ENCODE measurements around the gene PGRMC2.

Gene PGRMC2

DNA sequence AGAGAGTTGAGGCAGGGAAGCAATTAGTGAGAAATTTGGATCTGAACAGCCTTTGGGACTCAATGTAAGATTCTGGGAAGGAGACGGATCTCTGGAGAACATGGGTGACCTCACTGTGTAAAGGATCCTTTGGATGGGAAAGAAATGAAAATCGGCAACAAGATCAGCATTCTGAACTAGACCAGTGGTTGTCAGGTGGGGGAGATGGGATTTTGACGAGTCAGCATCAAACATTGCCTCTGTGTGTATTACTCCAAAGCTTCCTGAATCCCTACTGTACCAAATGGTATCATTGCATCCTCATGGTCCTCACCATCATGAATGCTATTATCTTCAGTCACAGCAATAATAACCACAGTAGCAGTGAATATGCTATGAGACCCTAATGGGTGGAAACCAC lies 52.8 kb downstream of the PGRMC2 start:
- DNase-seq = no peak
- TF ChIP-seq GATA1 (IDR thresholded peaks at IDR 0.05; ENCODE audit: low read depth, low read length) = no peak
- no peak for TF ChIP-seq POLR2A (IDR thresholded peaks at IDR 0.05; ENCODE audit: low read length)

DNA sequence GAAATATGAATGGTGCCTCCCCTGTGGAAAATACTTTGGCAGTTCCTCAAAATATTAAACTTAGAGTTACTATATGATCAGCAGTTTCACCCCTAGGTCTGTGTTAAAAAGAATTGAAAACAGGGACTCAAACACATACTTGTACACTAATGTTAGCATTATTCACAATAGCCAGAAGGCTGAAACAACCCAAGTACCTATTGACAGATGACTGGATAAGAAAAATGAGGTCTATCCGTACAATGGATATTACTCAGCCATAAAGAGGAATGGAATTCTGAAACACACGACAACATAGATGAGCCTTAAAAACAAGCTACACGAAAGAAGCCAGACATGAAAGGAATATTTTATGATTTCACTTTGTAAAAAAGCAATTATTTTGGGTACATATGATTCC lies 54.9 kb downstream of the PGRMC2 start:
- DNase-seq = no peak
- TF ChIP-seq POLR2A (IDR thresholded peaks at IDR 0.05; ENCODE audit: low read length) (no peak), GATA1 (IDR thresholded peaks at IDR 0.05; ENCODE audit: low read depth, low read length) (no peak)

DNA sequence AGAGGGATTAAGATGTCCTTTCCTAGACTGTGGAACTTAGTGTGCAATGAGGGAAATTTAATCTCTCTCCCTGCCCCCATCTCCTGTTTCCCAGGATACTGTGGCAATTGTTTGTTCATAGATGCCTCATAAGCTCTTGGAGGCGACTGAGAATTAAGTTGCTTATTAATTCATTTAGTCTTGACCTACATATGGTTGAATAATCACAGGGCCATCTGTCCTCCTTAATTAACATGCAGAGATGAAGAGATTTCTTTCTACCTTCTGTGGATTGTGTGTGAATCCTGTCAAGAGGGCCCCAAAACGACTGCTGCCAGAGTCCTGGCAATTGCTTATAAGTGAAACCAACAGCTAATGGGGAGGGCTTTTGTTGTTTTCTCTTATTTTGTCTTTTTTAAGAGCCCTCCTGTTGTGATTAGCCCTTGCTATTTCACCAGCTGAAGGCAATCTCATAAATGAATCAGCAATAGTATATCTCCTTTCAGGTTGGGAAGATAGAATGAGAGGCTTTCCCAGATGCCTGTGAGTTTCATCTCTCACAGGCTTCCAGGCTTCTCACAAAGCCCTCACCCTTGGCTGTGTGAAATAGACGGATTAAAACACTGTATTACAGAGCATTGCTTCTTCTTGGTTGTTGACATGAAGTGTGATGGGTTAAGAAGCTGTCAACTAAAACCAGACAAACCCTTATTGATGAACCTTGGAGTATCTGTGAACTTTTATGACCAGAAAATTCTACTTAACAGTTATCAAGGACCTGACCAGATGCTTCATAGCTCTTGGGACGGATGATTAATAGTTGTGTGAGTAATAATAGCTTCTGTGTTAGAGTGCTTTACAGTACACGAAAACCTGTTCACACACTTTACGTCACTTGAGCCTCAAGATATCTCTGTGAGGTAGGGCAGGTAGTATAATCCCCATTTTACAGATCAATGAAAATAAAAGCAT lies 58.5 kb downstream of the PGRMC2 start:
- no peak for DNase-seq
- TF ChIP-seq POLR2A (IDR thresholded peaks at IDR 0.05; ENCODE audit: low read length) (no peak), GATA1 (IDR thresholded peaks at IDR 0.05; ENCODE audit: low read depth, low read length) (no peak)

DNA sequence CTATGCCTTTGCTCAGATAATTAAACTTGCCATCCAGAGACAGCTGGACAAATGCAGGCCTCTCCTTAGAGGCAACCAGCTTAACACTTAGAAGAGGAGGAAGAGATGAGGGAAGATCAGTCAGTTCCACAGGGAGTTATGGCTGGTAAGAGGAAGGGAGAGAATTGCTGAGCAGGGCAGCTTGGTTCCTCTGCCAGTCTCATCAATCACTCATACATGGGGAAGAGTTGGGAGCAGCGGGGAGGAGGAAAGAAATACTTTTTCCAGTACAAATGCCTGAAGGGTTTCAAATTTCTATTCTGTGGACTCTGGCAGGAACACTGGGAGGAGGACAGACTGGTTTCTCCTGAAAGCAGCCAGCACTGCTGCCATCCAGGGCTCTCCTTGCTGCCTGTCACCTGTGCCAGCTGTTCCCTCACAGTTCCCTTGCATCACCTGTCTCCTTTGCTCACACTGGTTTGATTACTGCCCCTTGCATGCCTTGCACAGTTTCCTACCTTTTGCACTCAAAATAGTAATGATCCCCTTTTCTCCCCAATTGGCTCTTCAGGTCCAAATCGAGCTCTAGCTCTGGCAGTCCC lies 59.5 kb downstream of the PGRMC2 start:
- DNase-seq = no peak
- TF ChIP-seq POLR2A (IDR thresholded peaks at IDR 0.05; ENCODE audit: low read length) = no peak
- TF ChIP-seq GATA1 (IDR thresholded peaks at IDR 0.05; ENCODE audit: low read depth, low read length) = no peak

DNA sequence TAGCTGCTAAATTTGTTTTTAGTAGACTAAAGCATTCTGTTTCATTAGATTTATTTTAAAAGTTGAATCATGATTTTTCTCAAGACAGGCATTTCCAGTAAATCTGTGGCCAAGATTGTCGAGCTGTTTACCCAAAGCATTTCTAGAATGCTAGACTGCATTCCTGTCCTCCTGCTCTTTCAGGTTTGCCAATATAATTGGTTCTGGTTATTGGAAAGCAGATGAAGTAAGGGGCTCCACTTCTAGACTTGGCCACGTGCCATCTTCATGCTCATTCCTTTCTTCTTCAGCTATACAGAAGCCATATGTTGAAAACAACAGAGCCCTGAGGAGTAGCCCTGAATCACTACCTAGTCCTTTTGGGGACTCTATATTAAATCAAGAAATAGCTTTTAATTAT lies 62.5 kb downstream of the PGRMC2 start:
- no peak for DNase-seq

DNA sequence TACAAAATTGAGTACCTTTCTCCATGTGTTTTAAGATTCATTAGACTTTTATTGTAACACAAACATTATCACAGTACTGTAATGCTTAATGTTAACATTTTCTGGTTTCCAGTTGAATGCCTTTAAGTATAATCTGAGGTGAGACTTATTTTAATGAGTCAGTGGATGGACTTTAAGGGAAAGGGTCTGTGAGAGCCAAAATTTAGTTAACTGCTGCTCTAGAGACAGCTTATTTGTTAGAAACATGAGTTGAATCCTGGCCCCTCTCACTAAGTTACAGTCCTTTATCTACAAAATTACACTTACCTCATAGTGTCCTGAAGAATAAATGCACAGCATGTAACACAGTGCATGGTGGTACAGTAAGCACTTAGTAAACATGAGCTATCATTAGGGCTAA lies 66.0 kb downstream of the PGRMC2 start:
- TF ChIP-seq POLR2A (IDR thresholded peaks at IDR 0.05; ENCODE audit: low read length) = no peak
- no peak for TF ChIP-seq GATA1 (IDR thresholded peaks at IDR 0.05; ENCODE audit: low read depth, low read length)
- DNase-seq = no peak

More for the DNA sequence above, 62.5 kb downstream of the PGRMC2 start:
- TF ChIP-seq GATA1 (IDR thresholded peaks at IDR 0.05; ENCODE audit: low read depth, low read length) (no peak), POLR2A (IDR thresholded peaks at IDR 0.05; ENCODE audit: low read length) (no peak)

DNA sequence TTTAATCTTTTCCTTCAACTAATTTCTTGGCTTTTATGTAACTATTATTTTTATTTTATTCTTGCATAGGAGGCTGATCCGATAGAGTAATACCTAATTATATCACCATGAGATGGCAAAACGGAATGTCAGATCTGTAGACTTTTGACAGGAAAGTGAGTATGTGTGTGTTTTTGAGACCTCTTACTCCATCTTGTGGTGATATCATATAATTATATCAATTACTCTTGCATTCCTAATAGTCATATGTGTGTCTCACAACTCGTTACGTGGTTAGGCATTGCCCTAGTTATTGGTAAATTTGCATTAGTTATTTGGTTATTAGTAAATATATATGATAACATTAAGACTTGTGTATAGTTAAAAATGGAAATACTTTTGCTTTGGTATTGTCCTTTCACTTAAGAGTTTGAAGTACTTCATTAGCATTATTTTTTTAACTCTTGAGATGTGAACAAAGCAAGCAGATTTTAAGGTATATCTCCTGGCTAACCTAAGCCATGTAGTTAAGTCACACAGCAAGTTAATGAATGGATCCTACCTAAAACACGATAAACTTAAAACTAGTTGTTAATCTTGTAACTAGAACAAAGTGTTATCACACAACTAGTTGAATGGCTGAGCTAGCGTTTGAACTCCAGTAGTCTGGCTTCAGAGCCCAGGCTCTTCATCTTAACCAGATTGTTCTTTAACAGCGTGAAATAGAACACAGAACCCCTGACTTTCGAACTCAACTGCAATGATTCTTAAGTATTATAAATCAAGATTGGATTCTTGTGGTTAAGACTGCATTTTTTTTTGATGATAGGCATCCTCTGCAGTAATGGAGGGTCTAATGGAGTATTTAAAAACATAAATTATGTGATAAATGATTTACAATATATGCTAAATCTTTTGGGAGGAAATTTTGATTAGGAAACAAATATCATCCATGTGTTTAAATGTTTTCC lies 67.1 kb downstream of the PGRMC2 start:
- TF ChIP-seq GATA1 (IDR thresholded peaks at IDR 0.05; ENCODE audit: low read depth, low read length) = no peak
- TF ChIP-seq POLR2A (IDR thresholded peaks at IDR 0.05; ENCODE audit: low read length) = no peak
- peak; percentile 51 to 55 for DNase-seq

Measured in erythroblast (primary cell).